ENCODE results near the gene C19orf38. TPM values are rescaled to one million over a fixed set of nuclear protein-coding genes. Genes with fewer than 3 reads are reported as not detected.

The C19orf38 gene
- polyA plus RNA-seq, 2 of the 4 experiments (the other 2 are of a cell fraction): 0.09 to 0.13 TPM

- TF ChIP-seq USF2 (IDR thresholded peaks at IDR 0.05): no peak
- no peak for TF ChIP-seq POLR2A (IDR thresholded peaks at IDR 0.05; ENCODE audit: low read length)
- no peak for TF ChIP-seq GATA3 (IDR thresholded peaks at IDR 0.05; ENCODE audit: borderline replicate concordance)
- TF ChIP-seq PHF8 (IDR thresholded peaks at IDR 0.05; ENCODE audit: borderline replicate concordance, low read depth): no peak
- TF ChIP-seq MAZ (IDR thresholded peaks at IDR 0.05; ENCODE audit: borderline replicate concordance, low read depth, low read length): no peak
- no peak for TF ChIP-seq CHD4 (IDR thresholded peaks at IDR 0.05; ENCODE audit: borderline replicate concordance)
Observed at GRCh38 chr19:10830370-10830769, 17.8 kb upstream of the C19orf38 start (continued).

- H3K4me2 ChIP-seq: no peak overlapping the region
- TF ChIP-seq RARB (CRISPR knock-in tag; IDR thresholded peaks at IDR 0.05): no peak
- no peak for TF ChIP-seq ZSCAN20 (CRISPR knock-in tag; IDR thresholded peaks at IDR 0.05)
- no peak for TF ChIP-seq HOXA7 (CRISPR knock-in tag; IDR thresholded peaks at IDR 0.05)
- no peak for TF ChIP-seq POLR2A (IDR thresholded peaks at IDR 0.05; ENCODE audit: low read length)
- TF ChIP-seq CEBPB (IDR thresholded peaks at IDR 0.05): no peak
- no peak for TF ChIP-seq NFE2L2 (conservative IDR thresholded peaks at IDR 0.05; ENCODE audit: low read length)
- no peak for TF ChIP-seq ZC3H11A (IDR thresholded peaks at IDR 0.05)
- no peak for TF ChIP-seq CHD2 (IDR thresholded peaks at IDR 0.05; ENCODE audit: low read length, partially characterized antibody)
- TF ChIP-seq REST (IDR thresholded peaks at IDR 0.05): no peak
- no peak for TF ChIP-seq TFCP2L1 (CRISPR knock-in tag; IDR thresholded peaks at IDR 0.05)
- TF ChIP-seq USF2 (IDR thresholded peaks at IDR 0.05): no peak
- TF ChIP-seq FOXS1 (CRISPR knock-in tag; IDR thresholded peaks at IDR 0.05): no peak
- no peak for TF ChIP-seq EP300 (IDR thresholded peaks at IDR 0.05)
- CTCF ChIA-PET: interaction anchor here (1.2 to 4.7 kb wide), 2 partner anchors 33 to 113 kb away, joined by 6 to 21 read pairs; partner anchors contain the start of gene DNM2
- H3K4me1 ChIP-seq: peaks cover 3% of the 10 kb centered on the region; the same call in 1 of the 3 replicates
- no peak overlapping the region for H3K4me3 ChIP-seq
- ATAC-seq (no peak), FAIRE-seq (no peak), DNase-seq (ENCODE audit: low read depth in 1 of 2, low spot score in 1 of 2) (no peak)
- WGBS (ENCODE audit: missing lambda C conversion rate): 94% methylated on average over 10 of the region's 33 CpGs
- POLR2A ChIA-PET: no interaction called here
- no peaks in the 10 kb centered on the region for H3K9me3 ChIP-seq
- H3K27ac ChIP-seq: no peak overlapping the region
Observed at GRCh38 chr19:10830931-10831779, 17.1 kb upstream of the C19orf38 start.
